ENCODE measurements around the gene ZSWIM5. TPM values are rescaled to one million over a fixed set of nuclear protein-coding genes. Genes with fewer than 3 reads are reported as not detected.
"Not testable (repeated sequence)": the region's sequence is repeated elsewhere in the genome, so short reads cannot be mapped to it uniquely, and the experiment has no call there.

ZSWIM5 gene
- total RNA-seq, 1 experiment from 2014 or later, result 1.4 TPM

DNA sequence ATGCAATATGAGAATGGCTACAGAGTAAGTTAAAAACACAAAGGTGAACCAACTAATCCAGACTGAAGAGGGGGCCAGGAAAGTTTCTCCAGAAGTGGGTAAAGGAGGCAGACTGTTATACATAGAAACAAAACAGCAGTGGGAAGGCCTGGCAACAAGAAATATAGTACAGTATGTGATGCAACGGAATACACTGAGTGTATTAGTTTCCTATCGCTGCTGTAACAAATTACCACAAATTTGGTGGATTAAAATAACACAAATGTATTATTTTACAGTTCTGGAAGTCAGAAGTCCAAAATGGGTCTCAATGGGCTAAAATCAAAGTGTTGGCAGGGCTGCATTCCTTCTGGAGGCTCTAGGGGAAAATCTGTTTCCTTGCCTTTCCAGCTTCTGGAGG, 95.2 kb downstream of the ZSWIM5 start:
- H3K9me2 ChIP-seq (replicated peaks; ENCODE audit: low read length), result no peaks in the 10 kb centered on the region
- H3K9me3 ChIP-seq (ENCODE audit: low read length), result no peaks in the 10 kb centered on the region
- H3K27me3 ChIP-seq (ENCODE audit: low read length), result no peaks in the 10 kb centered on the region
- intact Hi-C loops (cut with micrococcal nuclease), result no loop called here
- H4K20me1 ChIP-seq (ENCODE audit: low read length), result no peaks in the 10 kb centered on the region
- no peak overlapping the region for H3K9ac ChIP-seq (ENCODE audit: low read length)
- BruUV-seq (replicated peaks), result no TSS peak
- ChIA-PET POLR2A (ENCODE audit: unreplicated experiment) (no interaction called here), CTCF (no interaction called here)
- no peak overlapping the region for H3K4me3 ChIP-seq (ENCODE audit: low read length)
- H3K27ac ChIP-seq (ENCODE audit: low read length), result no peak overlapping the region
- DNase-seq (no peak), ATAC-seq (no peak)
- H3K4me1 ChIP-seq (ENCODE audit: insufficient read depth, low read length), result no peaks in the 10 kb centered on the region
- H3F3A ChIP-seq (ENCODE audit: low read length, unreplicated experiment), result no peaks in the 10 kb centered on the region
- no peak overlapping the region for H3K4me2 ChIP-seq (ENCODE audit: low read length)
- H2AFZ ChIP-seq (ENCODE audit: low read length), result no peak overlapping the region
- TF ChIP-seq, protein P1, sequence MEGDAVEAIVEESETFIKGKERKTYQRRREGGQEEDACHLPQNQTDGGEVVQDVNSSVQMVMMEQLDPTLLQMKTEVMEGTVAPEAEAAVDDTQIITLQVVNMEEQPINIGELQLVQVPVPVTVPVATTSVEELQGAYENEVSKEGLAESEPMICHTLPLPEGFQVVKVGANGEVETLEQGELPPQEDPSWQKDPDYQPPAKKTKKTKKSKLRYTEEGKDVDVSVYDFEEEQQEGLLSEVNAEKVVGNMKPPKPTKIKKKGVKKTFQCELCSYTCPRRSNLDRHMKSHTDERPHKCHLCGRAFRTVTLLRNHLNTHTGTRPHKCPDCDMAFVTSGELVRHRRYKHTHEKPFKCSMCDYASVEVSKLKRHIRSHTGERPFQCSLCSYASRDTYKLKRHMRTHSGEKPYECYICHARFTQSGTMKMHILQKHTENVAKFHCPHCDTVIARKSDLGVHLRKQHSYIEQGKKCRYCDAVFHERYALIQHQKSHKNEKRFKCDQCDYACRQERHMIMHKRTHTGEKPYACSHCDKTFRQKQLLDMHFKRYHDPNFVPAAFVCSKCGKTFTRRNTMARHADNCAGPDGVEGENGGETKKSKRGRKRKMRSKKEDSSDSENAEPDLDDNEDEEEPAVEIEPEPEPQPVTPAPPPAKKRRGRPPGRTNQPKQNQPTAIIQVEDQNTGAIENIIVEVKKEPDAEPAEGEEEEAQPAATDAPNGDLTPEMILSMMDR (conservative IDR thresholded peaks at IDR 0.05; ENCODE audit: low read depth, low read length), result no peak
- TF ChIP-seq EZH2 (IDR thresholded peaks at IDR 0.05; ENCODE audit: low read length, unreplicated experiment) (no peak), EZH2phosphoT487 (IDR thresholded peaks at IDR 0.05; ENCODE audit: borderline replicate concordance, low read length) (no peak)
- H3K36me3 ChIP-seq (ENCODE audit: low read depth, low read length), result no peaks in the 10 kb centered on the region
- no peaks in the 10 kb centered on the region for H3K79me2 ChIP-seq (ENCODE audit: low read length)

DNA sequence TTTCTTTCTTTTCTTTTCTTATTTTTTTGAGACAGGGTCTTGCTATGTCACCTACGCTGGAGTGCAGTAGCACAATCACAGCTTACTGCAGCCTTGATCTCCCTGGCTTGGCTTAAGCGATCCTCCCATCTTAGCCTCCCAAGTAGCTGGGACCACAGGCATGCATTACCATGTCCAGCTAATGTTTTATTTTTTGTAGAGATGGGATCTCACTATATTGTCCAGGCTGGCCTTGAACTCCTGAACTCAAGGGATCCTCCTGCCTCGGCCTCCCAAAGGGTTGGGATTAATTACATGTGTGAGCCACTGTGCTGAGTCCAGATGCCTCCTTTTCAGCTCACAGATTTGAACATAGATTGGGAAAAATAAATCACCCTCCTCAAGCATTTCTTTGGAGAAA, 98.6 kb downstream of the ZSWIM5 start:
- Histone ChIP-seq H3K36me3 (ENCODE audit: low read depth, low read length) (no peaks in the 10 kb centered on the region), H4K20me1 (ENCODE audit: low read length) (no peaks in the 10 kb centered on the region), H2AFZ (ENCODE audit: low read length) (no peak overlapping the region), H3K4me3 (ENCODE audit: low read length) (no peak overlapping the region), H3K4me1 (ENCODE audit: insufficient read depth, low read length) (no peaks in the 10 kb centered on the region), H3K9ac (ENCODE audit: low read length) (no peak overlapping the region), H3K79me2 (ENCODE audit: low read length) (no peaks in the 10 kb centered on the region), H3K9me3 (ENCODE audit: low read length) (no peaks in the 10 kb centered on the region), H3K27ac (ENCODE audit: low read length) (no peak overlapping the region), H3K9me2 (replicated peaks; ENCODE audit: low read length) (no peaks in the 10 kb centered on the region), H3K4me2 (ENCODE audit: low read length) (no peak overlapping the region), H3K27me3 (ENCODE audit: low read length) (no peaks in the 10 kb centered on the region), H3F3A (ENCODE audit: low read length, unreplicated experiment) (no peaks in the 10 kb centered on the region)
- intact Hi-C loops (cut with micrococcal nuclease), result no loop called here
- TF ChIP-seq EZH2phosphoT487 (IDR thresholded peaks at IDR 0.05; ENCODE audit: borderline replicate concordance, low read length) (no peak), EZH2 (IDR thresholded peaks at IDR 0.05; ENCODE audit: low read length, unreplicated experiment) (no peak)
- TF ChIP-seq, protein P1 (conservative IDR thresholded peaks at IDR 0.05; ENCODE audit: low read depth, low read length), result no peak
- ChIA-PET CTCF (no interaction called here), POLR2A (ENCODE audit: unreplicated experiment) (no interaction called here)
- ATAC-seq (no peak), DNase-seq (no peak)
- no TSS peak for BruUV-seq (replicated peaks)

DNA sequence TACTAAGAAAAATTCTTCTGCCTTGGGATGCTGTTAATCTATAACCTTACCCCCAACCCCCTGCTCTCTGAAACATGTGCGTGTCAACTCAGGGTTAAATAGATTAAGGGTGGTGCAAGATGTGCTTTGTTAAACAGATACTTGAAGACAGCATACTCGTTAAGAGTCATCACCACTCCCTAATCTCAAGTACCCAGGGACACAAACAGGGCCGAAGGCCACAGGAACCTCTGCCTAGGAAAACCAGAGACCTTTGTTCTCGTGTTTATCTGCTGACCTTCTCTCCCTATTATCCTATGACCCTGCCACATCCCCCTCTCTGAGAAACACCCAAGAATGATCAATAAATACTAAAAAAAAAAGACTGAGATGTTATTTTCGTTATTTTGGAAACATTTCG, 99.5 kb downstream of the ZSWIM5 start:
- H3K27me3 ChIP-seq (ENCODE audit: low read length); H3K79me2 ChIP-seq (ENCODE audit: low read length); H2AFZ ChIP-seq (ENCODE audit: low read length); ATAC-seq; DNase-seq; H3K9ac ChIP-seq (ENCODE audit: low read length); H3K9me3 ChIP-seq (ENCODE audit: low read length); BruUV-seq (replicated peaks); H4K20me1 ChIP-seq (ENCODE audit: low read length); H3K4me2 ChIP-seq (ENCODE audit: low read length); intact Hi-C loops (cut with micrococcal nuclease); CTCF ChIA-PET; H3K4me1 ChIP-seq (ENCODE audit: insufficient read depth, low read length); H3K4me3 ChIP-seq (ENCODE audit: low read length); H3F3A ChIP-seq (ENCODE audit: low read length, unreplicated experiment); H3K36me3 ChIP-seq (ENCODE audit: low read depth, low read length); POLR2A ChIA-PET (ENCODE audit: unreplicated experiment); H3K27ac ChIP-seq (ENCODE audit: low read length); H3K9me2 ChIP-seq (replicated peaks; ENCODE audit: low read length): not testable (repeated sequence)

DNA sequence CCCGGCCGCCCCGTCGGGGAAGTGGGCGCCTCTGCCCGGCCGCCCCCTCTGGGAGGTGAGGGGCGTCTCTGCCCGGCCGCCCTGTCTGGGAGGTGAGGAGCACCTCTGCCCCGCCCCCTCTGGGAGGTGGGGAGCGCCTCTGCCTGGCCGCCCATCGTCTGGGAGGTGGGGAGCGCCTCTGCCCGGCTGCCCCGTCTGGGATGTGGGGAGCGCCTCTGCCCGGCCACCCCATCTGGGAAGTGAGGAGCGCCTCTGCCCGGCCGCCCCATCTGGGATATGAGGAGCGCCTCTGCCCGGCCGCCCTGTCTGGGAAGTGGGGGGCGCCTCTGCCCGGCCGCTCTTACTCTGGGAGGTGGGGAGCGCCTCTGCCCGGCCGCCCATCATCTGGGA, 100.3 kb downstream of the ZSWIM5 start:
- H3F3A ChIP-seq (ENCODE audit: low read length, unreplicated experiment); H3K9me3 ChIP-seq (ENCODE audit: low read length); BruUV-seq (replicated peaks); H3K36me3 ChIP-seq (ENCODE audit: low read depth, low read length); H2AFZ ChIP-seq (ENCODE audit: low read length); H3K9me2 ChIP-seq (replicated peaks; ENCODE audit: low read length); H3K4me2 ChIP-seq (ENCODE audit: low read length); CTCF ChIA-PET; H4K20me1 ChIP-seq (ENCODE audit: low read length); H3K27ac ChIP-seq (ENCODE audit: low read length); intact Hi-C loops (cut with micrococcal nuclease); H3K27me3 ChIP-seq (ENCODE audit: low read length); H3K79me2 ChIP-seq (ENCODE audit: low read length); H3K4me1 ChIP-seq (ENCODE audit: insufficient read depth, low read length); H3K9ac ChIP-seq (ENCODE audit: low read length); H3K4me3 ChIP-seq (ENCODE audit: low read length); POLR2A ChIA-PET (ENCODE audit: unreplicated experiment); DNase-seq; ATAC-seq: not testable (repeated sequence)

DNA sequence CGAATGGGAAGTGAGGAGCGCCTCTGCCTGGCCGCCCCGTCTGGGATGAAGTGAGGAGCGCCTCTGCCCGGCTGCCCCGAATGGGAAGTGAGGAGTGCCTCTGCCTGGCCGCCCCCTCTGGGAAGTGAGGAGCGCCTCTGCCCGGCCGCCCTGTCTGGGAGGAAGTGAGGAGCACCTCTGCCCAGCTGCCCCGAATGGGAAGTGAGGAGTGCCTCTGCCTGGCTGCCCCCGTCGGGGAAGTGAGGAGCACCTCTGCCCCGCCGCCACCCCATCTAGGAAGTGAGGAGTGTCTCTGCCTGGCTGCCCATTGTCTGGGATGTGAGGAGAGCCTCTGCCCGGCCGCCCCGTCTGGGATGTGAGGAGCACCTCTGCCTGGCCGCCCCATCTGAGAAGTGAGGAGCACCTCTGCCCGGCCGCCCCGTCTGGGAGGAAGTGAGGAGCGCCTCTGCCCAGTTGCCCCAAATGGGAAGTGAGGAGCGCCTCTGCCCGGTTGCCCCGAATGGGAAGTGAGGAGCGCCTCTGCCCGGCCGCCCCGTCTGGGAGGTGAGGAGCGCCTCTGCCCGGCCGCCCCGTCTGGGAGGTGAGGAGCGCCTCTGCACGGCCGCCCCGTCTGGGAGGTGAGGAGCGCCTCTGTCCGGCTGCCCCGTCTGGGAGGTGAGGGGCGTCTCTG, 100.8 kb downstream of the ZSWIM5 start:
- DNase-seq; ATAC-seq; H3F3A ChIP-seq (ENCODE audit: low read length, unreplicated experiment); H3K4me2 ChIP-seq (ENCODE audit: low read length); H3K79me2 ChIP-seq (ENCODE audit: low read length); H2AFZ ChIP-seq (ENCODE audit: low read length); intact Hi-C loops (cut with micrococcal nuclease); H3K36me3 ChIP-seq (ENCODE audit: low read depth, low read length); H3K9me2 ChIP-seq (replicated peaks; ENCODE audit: low read length); BruUV-seq (replicated peaks); H3K9ac ChIP-seq (ENCODE audit: low read length); H3K27me3 ChIP-seq (ENCODE audit: low read length); H3K4me1 ChIP-seq (ENCODE audit: insufficient read depth, low read length); POLR2A ChIA-PET (ENCODE audit: unreplicated experiment); H3K27ac ChIP-seq (ENCODE audit: low read length); CTCF ChIA-PET; H3K4me3 ChIP-seq (ENCODE audit: low read length); H4K20me1 ChIP-seq (ENCODE audit: low read length); H3K9me3 ChIP-seq (ENCODE audit: low read length): not testable (repeated sequence)

Measured in PC-3 (cell line).